Measurements from ENCODE around the gene TTC12.

GRCh38 chr11:113278925-113279324, 35.5 kb upstream of the TTC12 start:
- no peak for TF ChIP-seq GATA2 (IDR thresholded peaks at IDR 0.05; ENCODE audit: low read depth, low read length)
- no peak for TF ChIP-seq GATA3 (IDR thresholded peaks at IDR 0.05; ENCODE audit: low read depth, low read length)

All from SH-SY5Y (cell line).